ENCODE results near the gene SCAF11.
A peak's percentile ranks its signal among the peaks of the same experiment; 100 is the strongest.

Gene SCAF11

GRCh38 chr12:45978108-45978507 is 12.3 kb downstream of the SCAF11 start:
- no peak for DNase-seq (ENCODE audit: low read depth)

- no peak for DNase-seq (ENCODE audit: low read depth)
These were observed 12.8 kb downstream of the SCAF11 start for GRCh38 chr12:45977620-45978019.

GRCh38 chr12:45975506-45975905 is 14.9 kb downstream of the SCAF11 start:
- DNase-seq (ENCODE audit: low read depth): no peak

GRCh38 chr12:45974883-45975282 is 15.5 kb downstream of the SCAF11 start:
- no peak for DNase-seq (ENCODE audit: low read depth)

GRCh38 chr12:45974171-45974719 is 16.1 kb downstream of the SCAF11 start:
- no peak for DNase-seq (ENCODE audit: low read depth)

- no peak for DNase-seq (ENCODE audit: low read depth)
These were observed 16.8 kb downstream of the SCAF11 start for GRCh38 chr12:45973526-45973925.

GRCh38 chr12:45970391-45970790 is 20.0 kb downstream of the SCAF11 start:
- no peak for DNase-seq (ENCODE audit: low read depth)

- DNase-seq (ENCODE audit: low read depth): no peak
These were observed 21.3 kb downstream of the SCAF11 start for GRCh38 chr12:45969084-45969483.

- peak; percentile 30 for DNase-seq (ENCODE audit: low read depth)
These were observed 23.9 kb downstream of the SCAF11 start for GRCh38 chr12:45966486-45966885.

- no peak for DNase-seq (ENCODE audit: low read depth)
These were observed 27.6 kb downstream of the SCAF11 start for GRCh38 chr12:45962553-45963325.

GRCh38 chr12:45959728-45960127 is 30.6 kb downstream of the SCAF11 start:
- DNase-seq (ENCODE audit: low read depth): no peak

GRCh38 chr12:45959025-45959424 is 31.3 kb downstream of the SCAF11 start:
- DNase-seq (ENCODE audit: low read depth): no peak

- DNase-seq (ENCODE audit: low read depth): no peak
These were observed 41.8 kb downstream of the SCAF11 start for GRCh38 chr12:45948546-45948945.

GRCh38 chr12:45946435-45946834 is 43.9 kb downstream of the SCAF11 start:
- no peak for DNase-seq (ENCODE audit: low read depth)

- DNase-seq (ENCODE audit: low read depth): no peak
These were observed 45.6 kb downstream of the SCAF11 start for GRCh38 chr12:45944771-45945170.

GRCh38 chr12:45939759-45940158 is 50.6 kb downstream of the SCAF11 start:
- DNase-seq (ENCODE audit: low read depth): no peak

GRCh38 chr12:45938566-45938965 is 51.8 kb downstream of the SCAF11 start:
- DNase-seq (ENCODE audit: low read depth): no peak

GRCh38 chr12:45934956-45935355 is 55.4 kb downstream of the SCAF11 start:
- no peak for DNase-seq (ENCODE audit: low read depth)

- no peak for DNase-seq (ENCODE audit: low read depth)
These were observed 56.9 kb downstream of the SCAF11 start for GRCh38 chr12:45933504-45933903.

- no peak for DNase-seq (ENCODE audit: low read depth)
These were observed 60.0 kb downstream of the SCAF11 start for GRCh38 chr12:45930369-45930768.

GRCh38 chr12:45928309-45928708 is 62.1 kb downstream of the SCAF11 start:
- no peak for DNase-seq (ENCODE audit: low read depth)

- no peak for DNase-seq (ENCODE audit: low read depth)
These were observed 71.6 kb downstream of the SCAF11 start for GRCh38 chr12:45918818-45919217.

GRCh38 chr12:45915405-45915804 is 75.0 kb downstream of the SCAF11 start:
- DNase-seq (ENCODE audit: low read depth): no peak

GRCh38 chr12:45914090-45914489 is 76.3 kb downstream of the SCAF11 start:
- peak; percentile 24 for DNase-seq (ENCODE audit: low read depth)

Data from fibroblast of the conjunctiva (primary cell).